ENCODE measurements around the gene NMU.

GRCh38 chr4:55571806-55572205 lies 64.3 kb downstream of the NMU start:
- TF ChIP-seq CTCF (IDR thresholded peaks at IDR 0.05; ENCODE audit: low read depth, low read length, poor library complexity, severe bottlenecking) (no peak), EZH2phosphoT487 (IDR thresholded peaks at IDR 0.05; ENCODE audit: borderline replicate concordance, low read length) (no peak)

Measured in DOHH2 (cell line).